HepG2 (cell line): ENCODE measurements around the gene PCDHGA12. TPM values are rescaled to one million over a fixed set of nuclear protein-coding genes. Genes with fewer than 3 reads are reported as not detected.

Source experiments
- ATAC-seq: fragments of 200-7000 bp; cut with Tn5 transposase; 3 replicates; pipeline ENCODE4 v1.9.1; 2020; ENCODE audit warnings: mild to moderate bottlenecking, moderate library complexity
- BruUV-seq: library from RNA; stranded (reverse); fragments of 400-500 nt; replicated peaks from 2 replicates; lab custom pipeline; 2021; lab: Mats Ljungman, UMichigan
- CTCF ChIA-PET: fragments of 300-600 bp; formaldehyde crosslinking; extraction: SDS; loops from one replicate; lab custom pipeline; 2021; ENCODE audit warnings: low total read pairs, inconsistent platforms, low intra/inter-chr PET ratio; lab: Yijun Ruan, JAX
- POLR2A ChIA-PET: fragments of 350-600 bp; sonication (Branson Sonifier 250); formaldehyde crosslinking; loops from one replicate; lab custom pipeline; 2020; ENCODE audit warnings: antibody characterized with exemption, inconsistent platforms; lab: Yijun Ruan, JAX
- DNase-seq: peaks from one replicate; pipeline ENCODE4 v3.0.0-alpha.2; 2015; ENCODE audit warnings: low spot score
- FAIRE-seq: peaks from 3 replicates; lab custom pipeline; 2011; peaks lifted over from hg19 to GRCh38; lab: Jason Lieb, UNC
- H2AFZ ChIP-seq: one replicate; pipeline ENCODE4 v1.6.1; 2011; ENCODE audit warnings: low read length, inconsistent platforms
- H3K27ac ChIP-seq: fragments of 300-600 bp; 3 replicates; pipeline ENCODE4 v1.8.0; 2011; ENCODE audit warnings: mixed run types, mild to moderate bottlenecking, mixed read lengths, low read length, inconsistent platforms; ENCODE audit not compliant: insufficient read depth; ENCODE audit errors: extremely low read length
- H3K27me3 ChIP-seq, 2 experiments: fragments of 200-600 bp in 1 of 2; 2 replicates in 1 of 2; 3 replicates in 1 of 2; pipeline versions ENCODE4 v1.6.0 to v1.8.0; 2011; ENCODE audit warnings: low read length in 2 of 2, mild to moderate bottlenecking in 2 of 2, moderate library complexity in 2 of 2, inconsistent platforms in 1 of 2; ENCODE audit not compliant: insufficient read depth in 2 of 2, control insufficient read depth in 1 of 2
- H3K36me3 ChIP-seq, 2 experiments: fragments of 200-600 bp in 1 of 2; replicated peaks in 1 of 2; 2 replicates in 1 of 2; 3 replicates in 1 of 2; pipeline versions ENCODE4 v1.5.1 to v1.8.0; 2011; ENCODE audit warnings: low read length in 2 of 2, inconsistent platforms in 1 of 2; ENCODE audit not compliant: insufficient read depth in 2 of 2, control insufficient read depth in 1 of 2
- H3K4me1 ChIP-seq: 2 replicates; pipeline ENCODE4 v1.5.1; 2012; ENCODE audit warnings: low read length, inconsistent platforms; ENCODE audit not compliant: insufficient read depth
- H3K4me2 ChIP-seq: 2 replicates; pipeline ENCODE4 v1.6.0; 2011; ENCODE audit warnings: low read depth, low read length, inconsistent platforms
- H3K4me3 ChIP-seq, 3 experiments: fragments of 200-600 bp in 1 of 3; sonication (generic), shearing (Covaris generic) in 1 of 3; replicated peaks in 1 of 3; 2 replicates each; pipeline ENCODE4 v1.5.1; 2011 to 2016; ENCODE audit warnings: low read length in 3 of 3, inconsistent platforms in 2 of 3, low read depth in 2 of 3, mild to moderate bottlenecking in 2 of 3, control low read depth in 1 of 3, mixed read lengths in 1 of 3; ENCODE audit not compliant: insufficient read depth in 1 of 3
- H3K79me2 ChIP-seq: one replicate; pipeline ENCODE4 v1.6.1; 2011; ENCODE audit warnings: low read length, inconsistent platforms; ENCODE audit not compliant: insufficient read depth
- H3K9ac ChIP-seq: 2 replicates; pipeline ENCODE4 v1.6.0; 2011; ENCODE audit warnings: mild to moderate bottlenecking, low read depth, low read length, inconsistent platforms; ENCODE audit not compliant: insufficient read depth
- H3K9me3 ChIP-seq: 2 replicates; pipeline ENCODE4 v1.5.1; 2012; ENCODE audit warnings: mild to moderate bottlenecking, low read length
- H4K20me1 ChIP-seq: 2 replicates; pipeline ENCODE4 v1.6.0; 2011; ENCODE audit warnings: inconsistent platforms, mild to moderate bottlenecking, low read length, moderate library complexity; ENCODE audit not compliant: insufficient read depth
- CBX5 ChIP-seq: sonication (generic); formaldehyde crosslinking; IDR thresholded peaks from 2 replicates; pipeline ENCODE4 v1.4.0; 2020; ENCODE audit warnings: missing genetic modification reagents, borderline replicate concordance
- GFI1 ChIP-seq: sonication (generic); formaldehyde crosslinking; IDR thresholded peaks from 2 replicates; pipeline ENCODE4 v1.5.0; 2020; ENCODE audit warnings: missing genetic modification reagents, mild to moderate bottlenecking, borderline replicate concordance
- HMG20B ChIP-seq: conservative IDR thresholded peaks from 2 replicates; pipeline ENCODE4 v1.6.1; 2016; ENCODE audit warnings: missing genetic modification reagents, missing compliant biosample characterization
- MTF2 ChIP-seq: sonication (generic); formaldehyde crosslinking; IDR thresholded peaks from 2 replicates; pipeline ENCODE4 v1.5.0; 2020; ENCODE audit warnings: missing genetic modification reagents, borderline replicate concordance
- ZNF333 ChIP-seq: sonication (generic); formaldehyde crosslinking; IDR thresholded peaks from 2 replicates; pipeline ENCODE4 v1.4.0; 2020; ENCODE audit warnings: mild to moderate bottlenecking, missing genetic modification reagents, borderline replicate concordance
- ZNF672 ChIP-seq: sonication (generic); formaldehyde crosslinking; IDR thresholded peaks from 2 replicates; pipeline ENCODE4 v1.8.1; 2022; ENCODE audit warnings: missing genetic modification reagents
- ZNF883 ChIP-seq: sonication (generic); formaldehyde crosslinking; IDR thresholded peaks from 2 replicates; pipeline ENCODE4 v1.5.1; 2020; ENCODE audit warnings: mild to moderate bottlenecking, missing genetic modification reagents; ENCODE audit errors: not compliant biosample characterization
- ZSCAN25 ChIP-seq: sonication (generic); formaldehyde crosslinking; IDR thresholded peaks from 2 replicates; pipeline ENCODE4 v1.8.0; 2022; ENCODE audit warnings: mild to moderate bottlenecking, missing genetic modification reagents
- WGBS: methylation state at CpG from one replicate; pipeline ENCODE4 v1.1.6; 2017; ENCODE audit warnings: low lambda C conversion rate; 5-methylcytosine and 5-hydroxymethylcytosine counted together
- in situ Hi-C: cut with HindIII; loops from 2 replicates; pipeline ENCODE4 v1.10.0; 2017; ENCODE audit warnings: low pct_unique_long_range_greater_than_20kb; ENCODE audit not compliant: extremely low pct_ligation_motif_present
- intact Hi-C: fragments of 100-400 bp; cut with micrococcal nuclease; formaldehyde crosslinking; loops from one replicate; pipeline ENCODE4 v1.10.0; 2022; ENCODE audit not compliant: unreplicated experiment
- polyA plus RNA-seq, 8 experiments: library from polyadenylated mRNA; depleted of rRNA in 3 of 8; stranded (reverse) in 7 of 8; unstranded in 1 of 8; fragments of >200 nt; fragmentation: Illumina TruSeq in 4 of 8; extraction: Trizol in 4 of 8; gene quantifications; 2 replicates each; pipeline versions ENCODE4 v1.2.1 to v1.2.3, GENCODE V29; 2011 to 2016; ENCODE audit warnings: low read depth in 4 of 8, missing spikeins in 1 of 8, mixed read lengths in 1 of 8; ENCODE audit not compliant: insufficient read depth in 1 of 8
- total RNA-seq, 5 experiments: library from RNA; depleted of rRNA; stranded (reverse); fragments of >200 nt; fragmentation: Illumina TruSeq; extraction: Trizol; gene quantifications; 2 replicates each; pipeline ENCODE4 v1.2.3, GENCODE V29; 2016; ENCODE audit warnings: low read depth in 1 of 5
- TF ChIP-seq, protein P1 (sequence below): sonication (generic); formaldehyde crosslinking; IDR thresholded peaks from 2 replicates; pipeline ENCODE4 v1.4.0; 2020; ENCODE audit warnings: missing genetic modification reagents, mild to moderate bottlenecking, borderline replicate concordance
- TF ChIP-seq, protein P2 (sequence below): sonication (generic); formaldehyde crosslinking; IDR thresholded peaks from 2 replicates; pipeline ENCODE4 v1.4.0; 2020; ENCODE audit warnings: missing genetic modification reagents, borderline replicate concordance

The PCDHGA12 gene
- total and polyA plus RNA-seq, 2 of the 13 experiments (the other 11 are each of a cell fraction or from before 2014, with no cell fraction given): 0.07 to 0.13 TPM

DNA sequence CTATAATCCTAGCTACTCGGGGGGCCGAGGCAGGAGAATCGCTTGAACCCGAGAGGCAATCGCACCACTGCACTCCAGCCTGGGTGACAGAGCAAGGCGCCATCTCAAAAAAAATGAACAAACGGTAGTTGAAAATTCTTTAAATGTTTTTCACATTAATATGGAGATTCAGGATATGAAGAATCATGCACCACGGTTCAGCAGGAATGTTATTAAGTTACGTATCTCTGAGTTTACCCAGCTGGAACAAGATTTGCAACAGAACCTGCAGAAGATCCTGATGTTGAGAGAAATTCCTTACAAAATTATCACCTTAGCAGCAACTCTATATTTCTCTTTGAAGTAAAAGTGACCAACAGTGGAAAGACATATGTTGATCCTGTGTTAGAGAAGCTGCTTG lies 10.0 kb downstream of the PCDHGA12 start:
- no peak overlapping the region for H2AFZ ChIP-seq
- H3K4me2 ChIP-seq: no peak overlapping the region
- H4K20me1 ChIP-seq: no peaks in the 10 kb centered on the region
- no TSS peak for BruUV-seq
- H3K79me2 ChIP-seq: no peaks in the 10 kb centered on the region
- intact Hi-C loops: no loop called here
- ChIA-PET POLR2A (no interaction called here), CTCF (no interaction called here)
- DNase-seq: no peak
- TF ChIP-seq ZNF333 (CRISPR knock-in tag) (no peak), ZSCAN25 (no peak), ZNF883 (CRISPR knock-in tag) (no peak), MTF2 (CRISPR knock-in tag) (no peak), CBX5 (CRISPR knock-in tag) (no peak), GFI1 (CRISPR knock-in tag) (no peak), ZNF672 (CRISPR knock-in tag) (no peak), HMG20B (CRISPR knock-in tag) (no peak)
- TF ChIP-seq, protein P1, sequence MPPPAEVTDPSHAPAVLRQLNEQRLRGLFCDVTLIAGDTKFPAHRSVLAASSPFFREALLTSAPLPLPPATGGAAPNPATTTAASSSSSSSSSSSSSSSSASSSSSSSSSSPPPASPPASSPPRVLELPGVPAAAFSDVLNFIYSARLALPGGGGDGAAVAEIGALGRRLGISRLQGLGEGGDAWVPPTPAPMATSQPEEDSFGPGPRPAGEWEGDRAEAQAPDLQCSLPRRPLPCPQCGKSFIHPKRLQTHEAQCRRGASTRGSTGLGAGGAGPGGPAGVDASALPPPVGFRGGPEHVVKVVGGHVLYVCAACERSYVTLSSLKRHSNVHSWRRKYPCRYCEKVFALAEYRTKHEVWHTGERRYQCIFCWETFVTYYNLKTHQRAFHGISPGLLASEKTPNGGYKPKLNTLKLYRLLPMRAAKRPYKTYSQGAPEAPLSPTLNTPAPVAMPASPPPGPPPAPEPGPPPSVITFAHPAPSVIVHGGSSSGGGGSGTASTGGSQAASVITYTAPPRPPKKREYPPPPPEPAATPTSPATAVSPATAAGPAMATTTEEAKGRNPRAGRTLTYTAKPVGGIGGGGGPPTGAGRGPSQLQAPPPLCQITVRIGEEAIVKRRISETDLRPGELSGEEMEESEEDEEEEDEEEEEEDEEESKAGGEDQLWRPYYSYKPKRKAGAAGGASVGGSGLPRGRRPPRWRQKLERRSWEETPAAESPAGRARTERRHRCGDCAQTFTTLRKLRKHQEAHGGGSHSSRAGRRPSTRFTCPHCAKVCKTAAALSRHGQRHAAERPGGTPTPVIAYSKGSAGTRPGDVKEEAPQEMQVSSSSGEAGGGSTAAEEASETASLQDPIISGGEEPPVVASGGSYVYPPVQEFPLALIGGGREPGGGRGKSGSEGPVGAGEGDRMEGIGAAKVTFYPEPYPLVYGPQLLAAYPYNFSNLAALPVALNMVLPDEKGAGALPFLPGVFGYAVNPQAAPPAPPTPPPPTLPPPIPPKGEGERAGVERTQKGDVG (CRISPR knock-in tag): no peak
- TF ChIP-seq, protein P2, sequence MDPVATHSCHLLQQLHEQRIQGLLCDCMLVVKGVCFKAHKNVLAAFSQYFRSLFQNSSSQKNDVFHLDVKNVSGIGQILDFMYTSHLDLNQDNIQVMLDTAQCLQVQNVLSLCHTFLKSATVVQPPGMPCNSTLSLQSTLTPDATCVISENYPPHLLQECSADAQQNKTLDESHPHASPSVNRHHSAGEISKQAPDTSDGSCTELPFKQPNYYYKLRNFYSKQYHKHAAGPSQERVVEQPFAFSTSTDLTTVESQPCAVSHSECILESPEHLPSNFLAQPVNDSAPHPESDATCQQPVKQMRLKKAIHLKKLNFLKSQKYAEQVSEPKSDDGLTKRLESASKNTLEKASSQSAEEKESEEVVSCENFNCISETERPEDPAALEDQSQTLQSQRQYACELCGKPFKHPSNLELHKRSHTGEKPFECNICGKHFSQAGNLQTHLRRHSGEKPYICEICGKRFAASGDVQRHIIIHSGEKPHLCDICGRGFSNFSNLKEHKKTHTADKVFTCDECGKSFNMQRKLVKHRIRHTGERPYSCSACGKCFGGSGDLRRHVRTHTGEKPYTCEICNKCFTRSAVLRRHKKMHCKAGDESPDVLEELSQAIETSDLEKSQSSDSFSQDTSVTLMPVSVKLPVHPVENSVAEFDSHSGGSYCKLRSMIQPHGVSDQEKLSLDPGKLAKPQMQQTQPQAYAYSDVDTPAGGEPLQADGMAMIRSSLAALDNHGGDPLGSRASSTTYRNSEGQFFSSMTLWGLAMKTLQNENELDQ (CRISPR knock-in tag): no peak
- WGBS: 34% methylated on average over 9 of the region's 9 CpGs
- H3K36me3 ChIP-seq: no peaks in the 10 kb centered on the region
- FAIRE-seq: no peak
- no peak for ATAC-seq
- in situ Hi-C loops: no loop called here
- no peaks in the 10 kb centered on the region for H3K9me3 ChIP-seq
- no peak overlapping the region for H3K4me3 ChIP-seq
- no peak overlapping the region for H3K27ac ChIP-seq
- H3K9ac ChIP-seq: no peak overlapping the region
- H3K4me1 ChIP-seq: no peaks in the 10 kb centered on the region
- no peaks in the 10 kb centered on the region for H3K27me3 ChIP-seq
